ENCODE measurements around the gene RC3H1.

Gene RC3H1

GRCh38 chr1:173886746-173887611 is 135.2 kb downstream of the RC3H1 start:
- DNase-seq (ENCODE audit: low read depth): no peak

GRCh38 chr1:173884701-173885100 is 137.5 kb downstream of the RC3H1 start:
- DNase-seq (ENCODE audit: low read depth): no peak
